Measurements from ENCODE around the gene USP15.

GRCh38 chr12:62396750-62397149 lies 136.5 kb downstream of the USP15 start:
- TF ChIP-seq CTCF (IDR thresholded peaks at IDR 0.05; ENCODE audit: low read length) (no peak), EZH2phosphoT487 (IDR thresholded peaks at IDR 0.05; ENCODE audit: low read length) (no peak), EZH2 (optimal IDR thresholded peaks at IDR 0.05; ENCODE audit: low read depth, low read length) (no peak)

All from MM.1S (cell line).